Suppressor macrophage treated with lipopolysaccharide for 1 hour (primary cell): ENCODE data around the gene TAAR2.
"Not testable (repeated sequence)": the region's sequence is repeated elsewhere in the genome, so short reads cannot be mapped to it uniquely, and the experiment has no call there.

Source experiments
- DNase-seq, 3 donors: peaks; one replicate each; pipeline ENCODE4 v3.0.0-alpha.2; 2020 to 2022

The TAAR2 gene, protein sequence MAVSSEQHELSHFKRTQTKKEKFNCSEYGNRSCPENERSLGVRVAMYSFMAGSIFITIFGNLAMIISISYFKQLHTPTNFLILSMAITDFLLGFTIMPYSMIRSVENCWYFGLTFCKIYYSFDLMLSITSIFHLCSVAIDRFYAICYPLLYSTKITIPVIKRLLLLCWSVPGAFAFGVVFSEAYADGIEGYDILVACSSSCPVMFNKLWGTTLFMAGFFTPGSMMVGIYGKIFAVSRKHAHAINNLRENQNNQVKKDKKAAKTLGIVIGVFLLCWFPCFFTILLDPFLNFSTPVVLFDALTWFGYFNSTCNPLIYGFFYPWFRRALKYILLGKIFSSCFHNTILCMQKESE

DNA sequence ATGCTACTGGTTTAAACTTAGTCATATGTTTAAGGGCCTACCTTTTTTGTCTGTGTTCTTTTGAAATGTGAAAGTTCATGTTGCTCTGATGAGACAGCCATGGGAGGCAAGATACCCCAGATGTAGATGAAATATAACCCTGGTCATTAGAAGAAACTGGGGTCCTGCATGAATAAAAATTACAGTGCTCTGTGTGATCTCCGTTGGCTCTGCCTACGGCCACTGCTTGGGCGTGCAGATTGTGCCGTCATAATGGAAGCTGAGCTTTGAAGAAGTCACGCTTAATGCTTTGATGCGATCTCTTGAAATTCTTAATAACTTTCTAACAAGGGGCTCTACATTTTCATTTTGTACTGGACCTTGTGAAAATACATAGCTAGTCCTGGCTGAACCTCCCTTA lies at the start of gene TAAR2:
TSS of gene TAAR2 (minus strand) at position 101 of the 400 bp plus-strand sequence. CDS start at position 101, 0 bp downstream.
- DNase-seq: no peak

DNA sequence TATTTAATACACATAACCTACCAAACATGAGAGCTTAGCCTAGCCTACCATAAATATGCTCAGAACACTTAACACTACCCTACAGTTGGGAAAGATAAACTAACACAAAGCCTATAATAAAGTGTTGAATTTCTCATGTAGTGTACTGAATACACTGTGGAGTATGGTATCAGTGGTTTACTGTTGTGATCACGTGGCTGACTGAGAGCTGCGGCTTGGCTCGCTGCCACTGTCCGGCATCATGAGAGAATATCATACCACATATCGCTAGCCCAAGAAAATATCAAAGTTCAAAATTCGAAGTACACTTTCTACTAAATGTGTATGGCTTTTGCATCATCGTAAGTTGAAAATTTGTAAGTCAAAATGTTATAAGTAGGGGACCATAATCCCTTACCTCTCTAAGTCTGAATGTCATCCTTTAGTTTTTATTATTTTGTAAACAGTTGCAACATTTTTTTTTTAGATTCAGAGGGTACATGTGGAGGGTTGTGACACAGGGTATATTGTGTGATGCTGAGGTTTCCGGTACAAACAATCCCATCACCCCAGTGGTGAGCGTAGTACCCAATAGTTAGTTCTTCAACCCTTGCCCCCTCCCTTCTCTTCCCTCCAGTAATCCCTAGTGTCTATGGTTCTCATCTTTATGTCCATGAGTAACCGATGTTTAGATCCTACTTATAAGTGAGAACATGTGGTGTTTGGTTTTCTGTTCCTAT lies 49.5 kb upstream of the TAAR2 start:
- DNase-seq: no peak

DNA sequence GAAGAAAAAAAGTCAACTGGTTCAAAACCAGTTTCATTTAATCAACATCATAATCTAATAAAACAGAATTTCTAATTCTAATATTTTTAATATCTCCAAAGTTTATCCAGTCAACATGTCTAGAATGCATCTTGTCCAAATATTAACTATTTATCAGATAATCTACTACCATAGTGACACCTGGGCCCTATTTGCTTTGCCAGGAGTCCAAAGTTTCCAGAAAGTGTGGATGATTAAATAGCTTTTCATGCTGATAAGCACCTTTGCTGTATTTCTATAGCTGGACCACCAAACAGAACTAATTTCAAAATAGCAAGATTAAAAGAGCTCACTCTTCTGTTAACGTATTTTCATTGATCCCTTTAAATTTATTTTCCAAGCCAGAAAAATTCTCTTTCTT lies 47.2 kb upstream of the TAAR2 start:
- no peak for DNase-seq

DNA sequence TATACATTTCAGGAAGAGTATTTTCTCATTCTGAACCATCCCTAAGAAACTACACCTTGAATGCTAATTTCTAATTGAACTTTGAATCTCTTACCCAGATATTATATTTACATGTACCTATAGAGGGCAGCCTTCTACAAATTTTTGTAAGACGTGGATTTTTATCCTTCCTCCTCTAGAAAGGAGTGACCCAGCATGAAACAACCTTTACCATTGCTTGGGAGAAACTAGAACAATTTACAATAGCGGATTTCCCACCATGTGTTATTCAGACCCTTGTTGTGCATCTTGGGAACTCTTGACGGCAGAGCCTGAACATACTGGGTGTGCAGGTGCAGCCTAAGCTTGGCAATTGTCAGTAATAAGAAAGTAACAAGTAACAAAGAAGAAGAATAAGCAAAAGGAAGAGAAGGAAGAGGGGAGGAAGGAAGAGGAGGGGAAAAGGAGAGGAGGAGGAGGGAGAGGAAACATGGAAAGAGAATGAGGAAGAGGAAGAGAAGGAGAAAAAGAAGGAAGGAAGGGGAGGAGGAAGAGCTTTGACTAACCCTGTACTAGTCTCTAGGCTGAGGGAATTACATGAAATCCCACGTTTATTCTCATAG lies 45.7 kb upstream of the TAAR2 start:
- peak; percentile 62 to 89 (median 85) for DNase-seq

DNA sequence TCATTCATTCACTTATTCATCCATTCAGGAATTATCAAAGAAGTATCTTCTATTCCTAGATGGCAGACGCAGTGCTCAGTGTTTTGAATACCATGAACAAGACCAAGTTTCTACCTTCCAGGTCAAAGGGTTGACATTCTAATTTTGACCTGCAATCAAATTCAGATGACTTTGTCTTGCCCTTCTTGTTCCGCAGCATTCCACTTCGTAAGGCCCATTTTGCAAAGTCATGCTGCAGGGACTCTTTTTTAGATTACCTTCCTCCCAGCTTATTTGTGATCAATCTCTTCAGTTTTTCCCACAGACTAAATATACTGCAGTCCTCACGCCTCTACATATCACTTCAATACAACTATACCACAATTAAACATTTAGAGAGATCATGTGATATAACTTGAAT lies 42.0 kb upstream of the TAAR2 start:
- DNase-seq: no peak

DNA sequence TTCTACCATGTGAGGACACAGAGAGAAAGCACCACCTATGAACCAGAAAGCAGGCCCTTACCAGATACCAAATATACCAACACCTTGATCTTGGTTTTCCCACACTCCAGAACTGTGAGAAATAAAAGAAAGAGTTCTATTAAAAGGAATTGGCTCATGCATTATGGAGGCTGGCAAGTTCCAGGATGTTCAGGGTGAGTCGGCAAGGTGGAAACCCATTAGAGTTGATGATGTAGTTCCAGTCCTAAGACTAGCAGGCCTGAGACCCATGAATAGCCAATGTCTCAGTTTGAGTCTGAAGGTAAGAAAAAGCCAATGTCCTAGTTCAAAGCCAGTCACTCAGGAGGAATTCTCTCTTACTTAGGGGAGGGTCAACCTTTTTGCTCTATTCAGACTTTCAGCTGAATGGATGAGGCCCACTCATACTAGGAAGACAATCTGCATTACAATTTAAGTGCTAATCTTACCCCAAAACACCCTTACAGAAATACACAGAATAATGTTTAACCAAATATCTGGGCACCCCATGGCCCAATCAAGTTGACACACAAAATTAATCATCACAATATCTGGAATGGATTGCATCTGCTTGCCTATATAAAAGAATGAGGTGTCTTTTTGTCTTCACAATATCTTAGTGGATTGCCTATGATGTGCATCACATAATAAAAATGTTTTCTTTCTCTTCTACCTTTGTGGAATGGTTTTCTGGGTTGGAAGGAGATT lies 40.4 kb upstream of the TAAR2 start:
- DNase-seq: no peak

DNA sequence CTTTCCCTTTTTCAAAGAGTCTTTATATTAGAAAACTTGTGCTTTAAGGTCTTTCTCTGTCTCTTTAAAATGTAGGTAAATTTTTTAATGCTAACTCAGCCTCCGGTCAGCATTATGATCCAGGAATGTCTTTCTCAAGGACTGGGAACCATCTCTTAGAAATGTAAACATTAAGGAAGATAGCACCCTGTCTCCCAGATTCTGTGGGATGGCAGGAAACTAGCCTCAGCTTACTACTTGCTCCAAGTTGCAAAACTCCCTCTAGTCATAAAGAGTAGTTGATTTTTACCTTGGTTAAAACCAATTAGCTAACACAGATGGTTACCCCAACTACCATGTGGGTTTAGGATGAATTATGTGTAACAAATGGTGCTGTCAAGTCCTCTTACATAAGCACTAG lies 39.6 kb upstream of the TAAR2 start:
- DNase-seq: no peak

DNA sequence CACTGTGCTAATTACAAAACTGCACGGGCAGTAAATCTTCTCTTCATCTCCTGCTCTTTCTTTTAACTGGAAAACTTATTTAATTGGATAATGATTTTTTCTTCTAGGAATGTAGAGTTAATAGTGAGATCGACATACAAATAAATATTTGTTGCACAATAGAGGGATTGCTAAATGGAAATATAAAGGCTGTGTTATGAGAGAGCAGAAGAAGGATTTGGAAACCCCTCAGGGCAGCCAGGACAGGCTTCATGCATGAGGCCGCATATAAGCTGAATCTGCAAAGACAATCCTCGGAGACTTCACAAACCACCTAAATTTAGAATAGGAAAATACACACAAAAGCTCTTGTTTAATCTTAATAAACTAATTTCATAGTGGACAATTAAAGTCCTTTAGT lies 37.8 kb upstream of the TAAR2 start:
- no peak for DNase-seq

DNA sequence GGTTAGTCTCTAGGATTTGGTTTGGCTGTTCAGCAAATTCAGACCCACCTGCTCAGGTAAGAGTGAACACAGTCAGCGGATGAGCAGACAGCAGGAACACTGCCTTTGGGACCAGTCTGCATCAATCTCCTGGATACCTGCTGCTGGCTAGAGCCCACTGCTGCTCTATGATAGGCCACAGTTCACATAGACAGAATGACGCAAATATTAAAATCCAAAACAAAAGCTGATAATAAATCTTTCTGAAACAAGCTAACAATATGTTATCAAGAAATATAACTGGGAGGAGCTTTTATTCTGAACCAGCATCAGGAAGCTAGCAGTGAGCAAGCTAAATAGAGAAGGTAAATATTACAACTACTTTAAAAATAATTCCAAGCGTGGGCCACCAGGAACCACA lies 35.0 kb upstream of the TAAR2 start, which contains the start of gene TAAR1:
TSS of gene TAAR1 (minus strand) at position 101 of the 400 bp plus-strand sequence. CDS start 13,179 bp downstream, outside the sequence.
- DNase-seq: no peak

DNA sequence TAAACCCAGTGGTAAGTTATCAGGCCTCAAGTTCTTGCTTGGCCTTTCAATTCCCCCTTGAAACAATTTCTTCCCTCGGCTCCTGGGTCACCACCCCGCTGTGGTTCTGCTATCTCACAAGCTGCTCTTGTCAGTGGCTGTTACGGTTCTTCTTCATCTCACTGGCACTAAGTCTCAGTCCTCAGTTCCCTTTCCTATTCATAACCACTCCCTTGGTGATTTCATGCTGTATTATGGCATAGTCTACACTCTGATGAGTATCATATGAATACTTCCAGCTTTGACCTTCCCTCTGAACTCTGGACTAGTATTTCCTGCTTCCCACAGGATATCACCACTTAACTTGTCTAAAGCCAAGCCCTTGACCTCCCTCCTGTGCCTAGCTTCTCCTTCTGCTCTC lies 27.0 kb upstream of the TAAR2 start:
- DNase-seq: peak; percentile 55 to 79 (median 69)

DNA sequence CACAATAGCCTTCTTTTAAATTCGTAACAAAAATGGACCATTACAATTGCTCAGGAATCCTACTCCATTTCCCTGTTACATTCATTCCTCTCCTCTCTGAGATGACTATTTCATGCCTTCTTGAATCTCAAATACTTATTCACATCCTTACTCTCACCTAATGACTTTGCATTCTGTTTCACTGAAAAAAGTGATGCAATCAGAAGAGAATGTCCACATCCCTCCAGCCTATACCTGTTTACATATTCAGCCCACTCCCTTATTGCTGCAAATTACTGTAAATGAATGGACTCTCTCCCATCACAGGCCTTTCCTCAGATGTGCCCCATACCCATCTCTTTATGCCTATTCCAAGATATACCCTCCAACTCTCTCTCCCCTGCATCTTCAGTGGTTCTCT lies 26.4 kb upstream of the TAAR2 start:
- no peak for DNase-seq

DNA sequence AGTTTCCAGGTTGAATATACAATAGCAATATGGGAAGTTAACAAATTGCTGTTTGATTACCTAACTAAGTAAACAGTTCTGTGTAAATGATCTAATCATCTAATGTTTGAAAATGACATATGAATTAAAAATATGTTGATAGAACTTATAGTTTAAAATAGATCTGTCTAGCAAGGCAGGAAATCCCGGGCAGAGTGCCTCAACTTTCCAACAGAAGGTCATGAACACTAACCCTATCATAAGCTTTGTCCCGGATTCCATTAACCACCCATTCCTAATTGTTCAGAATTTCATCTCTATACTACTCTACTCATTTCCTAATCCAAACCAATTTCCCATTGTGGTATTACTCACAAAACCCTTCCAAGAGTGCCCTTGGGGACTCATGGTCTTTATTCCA lies 24.8 kb upstream of the TAAR2 start:
- DNase-seq: no peak

DNA sequence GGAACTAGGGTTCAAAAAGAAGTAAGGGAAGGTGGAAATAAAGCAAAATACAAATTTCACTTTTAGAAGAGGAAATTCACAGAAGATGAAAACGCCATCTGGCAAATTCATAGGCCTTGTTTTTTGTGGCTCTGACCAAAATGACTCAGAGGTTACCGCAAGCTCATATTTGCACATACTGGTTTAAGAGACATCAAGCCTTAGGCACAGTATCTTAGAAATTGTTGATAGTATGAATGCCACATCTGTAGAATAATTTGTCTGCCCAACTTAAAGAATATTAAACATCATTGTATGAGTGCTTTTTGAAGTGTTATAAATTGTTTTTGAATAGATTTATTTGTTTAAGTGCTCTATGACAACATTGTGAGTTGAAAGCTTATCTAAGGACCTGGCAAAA lies 24.3 kb upstream of the TAAR2 start:
- DNase-seq: peak; percentile 15 to 70 (median 29)

DNA sequence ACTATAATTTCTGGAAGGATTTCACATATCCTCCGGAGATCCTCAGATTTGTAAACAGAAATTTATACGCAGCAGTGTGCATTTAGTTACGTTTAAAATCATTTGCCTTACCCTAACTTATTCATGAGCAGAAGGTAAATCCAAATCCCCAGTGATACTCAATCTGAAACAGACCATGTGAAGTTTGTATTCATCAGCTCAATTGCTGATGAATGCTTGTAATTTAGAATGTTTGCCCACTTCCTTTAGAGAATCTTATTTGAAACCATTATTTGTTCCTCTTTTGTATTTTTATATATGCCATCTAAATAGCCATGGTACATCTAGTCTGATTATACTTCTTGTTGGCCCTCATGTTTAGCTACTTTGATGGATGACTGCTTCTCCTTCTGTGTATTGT lies 19.5 kb upstream of the TAAR2 start:
- DNase-seq: no peak

DNA sequence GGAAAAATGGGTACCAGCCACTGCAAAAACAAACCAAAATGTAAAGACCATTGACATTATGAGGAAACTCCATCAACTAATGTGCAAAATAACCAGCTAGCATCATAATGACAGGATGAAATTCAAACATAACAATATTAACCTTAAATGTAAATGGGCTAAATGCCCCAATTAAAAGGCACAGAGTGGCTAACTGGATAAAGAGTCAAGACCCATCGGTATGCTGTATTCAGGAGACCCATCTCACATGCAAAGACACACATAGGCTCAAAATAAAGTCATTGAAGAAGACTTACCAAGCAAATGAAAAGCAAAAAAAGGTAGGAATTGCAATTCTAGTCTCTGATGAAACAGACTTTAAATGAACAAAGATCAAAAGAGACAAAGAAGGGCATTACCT lies 13.1 kb upstream of the TAAR2 start:
- not testable (repeated sequence) for DNase-seq

DNA sequence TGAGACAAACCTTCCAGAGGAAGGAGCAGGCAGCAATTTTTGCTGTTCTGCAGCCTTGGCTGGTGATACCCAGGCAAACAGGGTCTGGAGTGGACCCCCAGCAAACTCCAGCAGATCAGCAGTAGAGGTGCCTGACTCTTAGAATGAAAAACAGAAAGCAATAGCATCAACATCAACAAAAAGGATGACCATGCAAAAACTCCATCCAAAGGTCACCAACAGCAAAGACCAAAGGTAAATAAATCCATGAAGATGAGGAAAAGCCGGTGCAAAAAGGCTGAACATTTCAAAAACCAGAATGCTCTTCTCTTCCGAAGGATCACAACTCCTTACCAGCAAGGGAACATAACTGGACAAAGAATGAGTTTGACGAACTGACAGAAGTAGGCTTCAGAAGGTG lies 11.8 kb upstream of the TAAR2 start:
- DNase-seq: not testable (repeated sequence)

DNA sequence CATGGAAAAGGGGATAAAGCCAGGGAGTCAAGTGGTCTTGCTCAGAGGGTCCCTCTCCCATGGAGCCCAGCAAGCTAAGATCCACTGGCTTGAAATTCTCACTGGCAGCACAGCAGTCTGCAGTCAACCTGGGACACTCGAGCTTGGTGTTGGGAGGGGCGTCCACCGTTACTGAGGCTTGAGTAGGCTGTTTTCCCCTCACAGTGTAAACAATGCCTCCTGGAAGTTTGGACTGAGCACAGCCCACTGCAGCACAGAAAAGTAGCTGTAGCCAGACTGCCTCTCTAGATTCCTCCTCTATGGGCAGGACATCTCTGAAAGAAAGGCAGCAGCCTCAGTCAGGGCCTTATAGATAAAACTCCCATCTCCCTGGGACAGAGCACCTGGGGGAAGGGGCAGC lies 11.2 kb upstream of the TAAR2 start:
- not testable (repeated sequence) for DNase-seq

DNA sequence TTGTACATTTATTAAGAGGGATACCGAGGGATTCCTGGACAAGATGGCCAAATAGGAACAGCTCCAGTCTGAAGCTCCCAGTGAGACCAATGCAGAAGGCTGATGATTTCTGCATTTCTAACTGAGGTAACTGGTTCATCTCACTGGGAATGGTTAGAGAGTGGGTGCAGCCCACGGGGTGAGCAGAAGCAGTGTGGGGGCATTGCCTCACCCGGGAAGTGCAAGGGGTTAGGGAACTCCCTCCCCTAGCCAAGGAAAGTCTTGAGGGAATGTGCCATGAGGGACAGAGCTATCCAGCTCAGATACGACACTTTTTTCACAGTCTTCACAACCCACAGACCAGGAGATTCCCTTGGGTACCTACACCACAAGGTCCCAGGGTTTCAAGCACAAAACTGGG lies 10.7 kb upstream of the TAAR2 start:
- peak; percentile 14 to 51 (median 30) for DNase-seq

DNA sequence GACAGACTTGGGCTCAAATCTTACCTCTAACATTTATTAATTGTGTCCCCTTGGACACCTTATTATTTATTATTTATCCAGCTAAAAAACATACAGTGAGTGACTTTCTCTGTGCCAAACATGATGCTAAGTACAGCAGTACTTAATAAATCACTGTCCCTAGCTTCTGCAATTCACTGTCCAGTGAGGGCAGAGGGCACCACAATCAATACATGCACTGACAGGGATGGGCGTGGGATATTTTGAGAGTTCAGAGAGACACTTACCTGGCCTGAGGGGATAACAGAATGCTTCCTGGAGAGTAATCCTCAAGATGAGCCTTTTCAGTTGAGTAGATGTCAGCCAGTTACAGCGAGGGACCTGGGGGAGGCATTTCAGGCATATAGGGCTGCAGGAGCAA lies 9.3 kb upstream of the TAAR2 start:
- no peak for DNase-seq

DNA sequence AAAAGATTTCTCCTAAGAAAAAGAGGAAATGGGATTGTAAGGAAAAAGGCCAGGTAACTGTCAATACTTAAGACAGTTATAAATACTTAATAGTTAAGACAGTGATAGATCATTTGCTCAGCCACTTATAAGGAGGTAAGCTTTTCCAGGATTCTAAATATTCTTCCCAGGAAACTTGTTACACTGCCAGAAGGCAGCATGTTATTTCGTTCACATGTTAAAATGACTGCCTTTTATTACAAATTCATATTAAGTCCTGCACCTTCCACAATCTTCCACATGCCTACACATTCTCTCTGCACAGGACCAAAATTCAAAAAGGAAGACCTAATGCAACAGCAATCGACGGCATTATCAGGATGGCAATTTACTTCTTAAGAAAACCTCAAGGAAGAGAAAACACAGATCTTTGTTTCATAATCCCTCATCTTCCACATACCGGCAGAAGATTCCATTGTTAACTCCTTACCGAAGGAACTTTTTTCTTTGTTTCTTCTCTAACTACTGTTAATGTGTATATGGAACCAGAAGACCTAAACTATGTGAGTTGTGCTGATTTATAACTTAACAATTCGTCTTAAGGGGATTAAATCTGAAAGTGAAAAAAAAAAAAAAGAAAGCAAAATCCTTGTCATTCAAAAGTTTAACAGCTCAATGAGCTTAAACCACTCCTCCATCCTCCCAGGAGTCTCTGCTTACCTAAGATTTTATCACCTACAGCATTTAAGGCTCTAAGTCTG lies 799 bp downstream of the TAAR2 start:
- no peak for DNase-seq

DNA sequence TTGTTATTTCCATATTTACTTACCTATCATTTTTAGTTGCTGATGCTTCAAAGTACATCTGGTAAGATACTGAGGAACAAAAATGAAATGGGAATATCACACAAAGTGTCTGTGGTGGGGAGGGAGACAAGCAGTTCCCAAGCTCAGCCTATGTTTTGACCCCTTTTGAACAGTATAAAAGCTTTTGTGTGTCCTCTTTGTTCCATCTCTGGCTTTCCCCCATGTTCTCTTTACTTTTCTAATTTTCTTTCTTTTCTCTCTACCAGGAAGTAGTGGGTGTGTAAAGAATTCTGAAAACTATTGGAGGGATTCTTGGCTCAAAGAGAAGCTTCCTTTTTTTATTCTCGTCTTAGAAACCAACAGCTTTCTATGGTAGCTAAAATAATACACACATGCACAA lies 7.4 kb downstream of the TAAR2 start:
- DNase-seq: no peak

DNA sequence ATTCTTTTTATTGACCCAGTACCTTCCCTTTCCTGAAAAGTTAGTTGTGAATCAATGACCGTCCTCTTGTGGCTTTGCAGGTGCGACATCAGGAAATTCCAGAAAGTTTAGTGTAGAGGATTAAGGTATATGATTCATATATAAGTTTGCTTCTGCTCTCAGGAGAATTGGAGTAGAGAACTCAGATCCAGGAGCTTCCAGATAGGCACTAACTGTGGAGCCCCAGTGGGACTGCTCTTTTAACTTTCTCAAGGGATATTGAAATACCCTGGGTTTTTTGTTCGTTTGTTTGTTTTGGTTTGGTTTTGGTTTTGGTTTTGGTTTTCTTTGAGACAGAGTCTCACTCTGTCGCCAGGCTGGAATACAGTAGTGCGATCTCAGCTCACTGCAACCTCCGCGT lies 9.5 kb downstream of the TAAR2 start:
- peak in 1 of 3 donors; percentile 19 for DNase-seq
